KMS-11 (cell line): ENCODE data around the gene C16orf96.

Source experiments
- H2AFZ ChIP-seq: fragments of 200-600 bp; sonication (generic); 2 replicates; pipeline ENCODE4 v1.6.1; 2016; ENCODE audit warnings: antibody characterized with exemption, mixed run types, low read depth
- H3K27ac ChIP-seq: fragments of 200-600 bp; sonication (generic); 2 replicates; pipeline ENCODE4 v1.6.1; 2016; ENCODE audit warnings: mild to moderate bottlenecking, mixed run types
- H3K27me3 ChIP-seq: fragments of 200-600 bp; sonication (generic); 2 replicates; pipeline ENCODE4 v1.6.1; 2017; ENCODE audit warnings: mild to moderate bottlenecking, low read depth, mixed run types, moderate library complexity; ENCODE audit not compliant: insufficient read depth
- H3K36me3 ChIP-seq: fragments of 200-600 bp; sonication (generic); 2 replicates; pipeline ENCODE4 v1.6.1; 2017; ENCODE audit warnings: mild to moderate bottlenecking, mixed run types; ENCODE audit not compliant: insufficient read depth
- H3K4me1 ChIP-seq: fragments of 200-600 bp; sonication (generic); 2 replicates; pipeline ENCODE4 v1.6.1; 2016; ENCODE audit warnings: mild to moderate bottlenecking, low read depth, mixed run types; ENCODE audit not compliant: poor library complexity, severe bottlenecking
- H3K4me2 ChIP-seq: fragments of 200-600 bp; sonication (generic); 2 replicates; pipeline ENCODE4 v1.7.0; 2016; ENCODE audit warnings: mild to moderate bottlenecking, mixed run types
- H3K4me3 ChIP-seq: fragments of 200-600 bp; sonication (generic); IDR thresholded peaks from 2 replicates; pipeline ENCODE4 v1.6.1; 2017; ENCODE audit warnings: low read depth, low read length, mixed read lengths; ENCODE audit not compliant: insufficient read depth
- H3K79me2 ChIP-seq: fragments of 200-600 bp; sonication (generic); 2 replicates; pipeline ENCODE4 v1.6.1; 2016; ENCODE audit warnings: low read depth, mixed run types; ENCODE audit not compliant: insufficient read depth
- H3K9ac ChIP-seq: fragments of 200-600 bp; sonication (generic); 2 replicates; pipeline ENCODE4 v1.6.1; 2016; ENCODE audit warnings: mild to moderate bottlenecking, mixed run types
- H4K20me1 ChIP-seq: fragments of 200-600 bp; sonication (generic); 2 replicates; pipeline ENCODE4 v1.6.1; 2016; ENCODE audit warnings: mild to moderate bottlenecking, mixed run types; ENCODE audit not compliant: insufficient read depth
- CTCF ChIP-seq: fragments of 200-600 bp; sonication (generic); conservative IDR thresholded peaks from 2 replicates; pipeline ENCODE4 v1.6.1; 2017; ENCODE audit warnings: low read depth, mild to moderate bottlenecking, antibody characterized with exemption, low read length, moderate library complexity, mixed read lengths

C16orf96 gene

DNA sequence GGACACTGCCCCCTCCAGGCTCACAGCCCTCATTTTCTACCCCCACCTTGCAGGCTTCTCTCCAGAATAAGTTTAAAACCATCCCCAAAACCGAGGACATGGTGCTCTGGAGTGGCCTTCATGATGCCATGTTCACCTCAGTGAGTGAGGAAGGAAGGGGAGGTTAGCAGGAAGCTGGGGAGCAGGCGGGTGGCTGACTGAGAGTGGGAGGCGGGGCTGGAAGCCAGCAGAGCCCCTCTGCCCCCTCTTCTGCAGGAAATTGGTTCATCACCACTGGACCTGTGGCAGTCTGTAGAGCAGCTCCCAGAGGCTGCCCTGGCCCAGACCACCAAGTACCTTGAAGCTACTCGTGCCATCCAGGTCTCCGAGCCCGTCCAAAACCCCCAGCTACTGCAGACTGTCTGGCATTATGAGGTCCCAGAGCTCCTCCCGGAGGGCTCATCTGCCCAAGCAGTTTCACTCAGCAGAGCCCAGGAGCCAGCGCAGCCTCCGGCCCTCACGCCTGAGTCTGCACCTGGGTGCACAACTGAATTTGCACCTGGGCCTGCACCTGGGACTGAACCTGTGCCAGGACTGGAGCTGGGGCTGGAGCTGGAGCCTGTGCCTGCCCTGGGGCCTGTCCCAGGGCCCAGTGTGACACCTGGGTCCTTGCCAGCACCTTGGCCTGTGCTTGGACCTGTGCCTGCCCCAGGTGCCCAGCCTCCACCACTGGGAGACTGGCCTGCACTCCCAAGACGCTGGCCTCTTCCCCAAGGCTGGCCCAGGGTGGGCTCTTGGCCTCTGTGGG, 19.0 kb downstream of the C16orf96 start:
- Histone ChIP-seq H3K27me3 (no peaks in the 10 kb centered on the region), H3K36me3 (no peaks in the 10 kb centered on the region), H3K4me2 (no peak overlapping the region), H3K79me2 (no peaks in the 10 kb centered on the region), H3K4me1 (no peaks in the 10 kb centered on the region), H3K4me3 (no peak overlapping the region), H2AFZ (no peak overlapping the region), H3K27ac (no peak overlapping the region), H4K20me1 (no peaks in the 10 kb centered on the region), H3K9ac (no peak overlapping the region)
- TF ChIP-seq CTCF, result 0 out of 2 replicates have a peak, but pooled peaks have one; percentile 21

GRCh38 chr16:4576008-4576407, 19.9 kb downstream of the C16orf96 start:
- Histone ChIP-seq H3K4me2 (no peak overlapping the region), H3K36me3 (no peaks in the 10 kb centered on the region), H3K27ac (no peak overlapping the region), H3K79me2 (no peaks in the 10 kb centered on the region), H3K9ac (no peak overlapping the region), H3K4me3 (no peak overlapping the region), H3K4me1 (no peaks in the 10 kb centered on the region), H4K20me1 (no peaks in the 10 kb centered on the region), H2AFZ (no peak overlapping the region), H3K27me3 (no peaks in the 10 kb centered on the region)
- TF ChIP-seq CTCF, result no peak

DNA sequence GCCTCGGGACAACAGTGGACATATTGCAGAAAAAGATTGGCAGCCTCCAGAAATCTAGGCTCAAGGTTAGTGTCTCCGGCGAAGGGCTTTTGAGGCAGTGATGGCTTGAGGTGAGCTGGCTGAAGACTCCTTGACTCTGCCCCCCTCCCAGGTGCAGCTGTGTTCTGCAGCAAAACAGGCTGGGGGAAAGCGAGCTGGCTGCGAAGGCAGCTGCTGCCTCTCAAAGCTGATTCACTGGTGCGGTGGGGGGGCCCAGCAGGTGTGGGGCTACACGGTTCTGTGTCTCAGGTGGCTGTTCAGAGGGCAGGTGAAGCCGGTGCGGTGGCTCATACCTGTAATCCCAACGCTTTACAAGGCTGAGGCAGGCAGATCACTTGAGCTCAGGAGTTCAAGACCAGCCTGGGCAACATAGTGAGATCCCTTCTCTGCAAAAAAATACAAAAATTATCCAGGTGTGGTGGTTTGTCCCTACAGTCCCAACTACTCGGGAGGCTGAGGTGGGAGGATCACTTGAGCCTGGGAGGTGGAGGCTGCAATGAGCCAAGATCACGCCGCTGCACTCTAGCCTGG, 22.9 kb downstream of the C16orf96 start:
- H3K4me1 ChIP-seq, result no peaks in the 10 kb centered on the region
- H2AFZ ChIP-seq, result no peak overlapping the region
- H3K36me3 ChIP-seq, result no peaks in the 10 kb centered on the region
- H3K9ac ChIP-seq, result no peak overlapping the region
- no peak for TF ChIP-seq CTCF
- H3K79me2 ChIP-seq, result no peaks in the 10 kb centered on the region
- H3K4me2 ChIP-seq, result no peak overlapping the region
- H3K27me3 ChIP-seq, result no peaks in the 10 kb centered on the region
- no peaks in the 10 kb centered on the region for H4K20me1 ChIP-seq
- no peak overlapping the region for H3K4me3 ChIP-seq
- no peak overlapping the region for H3K27ac ChIP-seq

DNA sequence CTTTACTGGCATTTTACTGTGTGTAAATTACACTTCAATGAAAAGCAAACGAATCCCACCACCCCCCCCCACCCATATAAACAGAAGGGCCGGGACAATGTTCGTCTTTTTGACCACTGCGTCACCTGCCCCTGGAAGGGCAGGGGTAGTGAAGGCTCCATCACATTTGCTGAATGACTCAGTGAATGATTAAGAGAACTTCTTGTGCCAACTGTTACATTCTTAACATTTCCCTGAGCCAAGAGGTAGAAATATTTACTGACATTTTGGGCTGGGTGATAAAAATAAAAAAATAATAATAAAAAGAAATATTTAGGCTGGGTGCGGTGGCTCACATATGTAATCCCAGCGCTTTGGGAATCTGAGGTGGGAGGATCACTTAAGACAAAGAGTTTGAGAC, 24.1 kb downstream of the C16orf96 start:
- Histone ChIP-seq H3K36me3 (no peaks in the 10 kb centered on the region), H2AFZ (no peak overlapping the region), H3K4me1 (peaks cover under 1% of the 10 kb centered on the region), H3K4me3 (no peak overlapping the region), H3K79me2 (no peaks in the 10 kb centered on the region), H3K9ac (no peak overlapping the region), H3K27me3 (no peaks in the 10 kb centered on the region), H3K4me2 (no peak overlapping the region), H4K20me1 (no peaks in the 10 kb centered on the region), H3K27ac (no peak overlapping the region)
- TF ChIP-seq CTCF, result no peak
